ENCODE measurements around the gene SEMA3E.

SEMA3E gene

DNA sequence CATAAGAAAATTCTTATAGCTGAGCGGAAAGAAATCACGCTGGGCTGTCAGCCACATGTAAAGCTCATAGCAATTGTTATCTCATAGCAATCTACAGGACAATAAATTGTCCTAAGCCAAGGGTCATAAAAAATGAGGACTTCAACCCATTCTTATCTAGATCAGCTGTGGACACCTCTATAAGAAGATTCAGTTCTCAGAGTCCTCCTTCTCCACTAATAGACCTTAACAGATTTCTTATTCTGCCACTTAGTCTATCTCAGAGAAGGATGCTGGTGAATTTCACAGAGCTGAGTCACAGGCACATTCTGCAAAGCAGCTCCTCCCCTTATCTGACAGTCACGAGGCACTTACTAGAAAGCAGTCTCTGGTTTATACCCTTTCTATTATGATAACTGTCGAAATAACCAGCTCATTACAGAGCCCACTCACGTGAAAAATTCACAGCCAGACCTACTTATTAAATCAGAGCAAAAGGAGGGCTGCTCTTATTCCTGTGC, 300.9 kb downstream of the SEMA3E start:
- Histone ChIP-seq H3K4me3 (replicated peaks; ENCODE audit: insufficient read depth, low read length) (no peak overlapping the region), H3K27me3 (ENCODE audit: insufficient read depth, poor library complexity, severe bottlenecking) (no peaks in the 10 kb centered on the region), H3K27ac (replicated peaks) (no peak overlapping the region)
- no peak for DNase-seq (ENCODE audit: low read depth in 1 of 2, low spot score in 1 of 2)
- TF ChIP-seq, protein P1, sequence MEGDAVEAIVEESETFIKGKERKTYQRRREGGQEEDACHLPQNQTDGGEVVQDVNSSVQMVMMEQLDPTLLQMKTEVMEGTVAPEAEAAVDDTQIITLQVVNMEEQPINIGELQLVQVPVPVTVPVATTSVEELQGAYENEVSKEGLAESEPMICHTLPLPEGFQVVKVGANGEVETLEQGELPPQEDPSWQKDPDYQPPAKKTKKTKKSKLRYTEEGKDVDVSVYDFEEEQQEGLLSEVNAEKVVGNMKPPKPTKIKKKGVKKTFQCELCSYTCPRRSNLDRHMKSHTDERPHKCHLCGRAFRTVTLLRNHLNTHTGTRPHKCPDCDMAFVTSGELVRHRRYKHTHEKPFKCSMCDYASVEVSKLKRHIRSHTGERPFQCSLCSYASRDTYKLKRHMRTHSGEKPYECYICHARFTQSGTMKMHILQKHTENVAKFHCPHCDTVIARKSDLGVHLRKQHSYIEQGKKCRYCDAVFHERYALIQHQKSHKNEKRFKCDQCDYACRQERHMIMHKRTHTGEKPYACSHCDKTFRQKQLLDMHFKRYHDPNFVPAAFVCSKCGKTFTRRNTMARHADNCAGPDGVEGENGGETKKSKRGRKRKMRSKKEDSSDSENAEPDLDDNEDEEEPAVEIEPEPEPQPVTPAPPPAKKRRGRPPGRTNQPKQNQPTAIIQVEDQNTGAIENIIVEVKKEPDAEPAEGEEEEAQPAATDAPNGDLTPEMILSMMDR (IDR thresholded peaks at IDR 0.05; ENCODE audit: insufficient read depth, low read length) = no peak
- TF ChIP-seq POLR2AphosphoS5 (IDR thresholded peaks at IDR 0.05; ENCODE audit: low read depth) = no peak

GRCh38 chr7:83339907-83340306, 309.0 kb downstream of the SEMA3E start:
- DNase-seq (ENCODE audit: low read depth in 1 of 2, low spot score in 1 of 2) = no peak
- Histone ChIP-seq H3K27me3 (ENCODE audit: insufficient read depth, poor library complexity, severe bottlenecking) (no peaks in the 10 kb centered on the region), H3K27ac (replicated peaks) (no peak overlapping the region), H3K4me3 (replicated peaks; ENCODE audit: insufficient read depth, low read length) (no peak overlapping the region)
- TF ChIP-seq, protein P2, sequence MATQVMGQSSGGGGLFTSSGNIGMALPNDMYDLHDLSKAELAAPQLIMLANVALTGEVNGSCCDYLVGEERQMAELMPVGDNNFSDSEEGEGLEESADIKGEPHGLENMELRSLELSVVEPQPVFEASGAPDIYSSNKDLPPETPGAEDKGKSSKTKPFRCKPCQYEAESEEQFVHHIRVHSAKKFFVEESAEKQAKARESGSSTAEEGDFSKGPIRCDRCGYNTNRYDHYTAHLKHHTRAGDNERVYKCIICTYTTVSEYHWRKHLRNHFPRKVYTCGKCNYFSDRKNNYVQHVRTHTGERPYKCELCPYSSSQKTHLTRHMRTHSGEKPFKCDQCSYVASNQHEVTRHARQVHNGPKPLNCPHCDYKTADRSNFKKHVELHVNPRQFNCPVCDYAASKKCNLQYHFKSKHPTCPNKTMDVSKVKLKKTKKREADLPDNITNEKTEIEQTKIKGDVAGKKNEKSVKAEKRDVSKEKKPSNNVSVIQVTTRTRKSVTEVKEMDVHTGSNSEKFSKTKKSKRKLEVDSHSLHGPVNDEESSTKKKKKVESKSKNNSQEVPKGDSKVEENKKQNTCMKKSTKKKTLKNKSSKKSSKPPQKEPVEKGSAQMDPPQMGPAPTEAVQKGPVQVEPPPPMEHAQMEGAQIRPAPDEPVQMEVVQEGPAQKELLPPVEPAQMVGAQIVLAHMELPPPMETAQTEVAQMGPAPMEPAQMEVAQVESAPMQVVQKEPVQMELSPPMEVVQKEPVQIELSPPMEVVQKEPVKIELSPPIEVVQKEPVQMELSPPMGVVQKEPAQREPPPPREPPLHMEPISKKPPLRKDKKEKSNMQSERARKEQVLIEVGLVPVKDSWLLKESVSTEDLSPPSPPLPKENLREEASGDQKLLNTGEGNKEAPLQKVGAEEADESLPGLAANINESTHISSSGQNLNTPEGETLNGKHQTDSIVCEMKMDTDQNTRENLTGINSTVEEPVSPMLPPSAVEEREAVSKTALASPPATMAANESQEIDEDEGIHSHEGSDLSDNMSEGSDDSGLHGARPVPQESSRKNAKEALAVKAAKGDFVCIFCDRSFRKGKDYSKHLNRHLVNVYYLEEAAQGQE (IDR thresholded peaks at IDR 0.05; ENCODE audit: insufficient replicate concordance, low read depth) = no peak
- no peak for TF ChIP-seq GABPA (IDR thresholded peaks at IDR 0.05; ENCODE audit: low read depth)
- no peak for TF ChIP-seq POLR2AphosphoS5 (IDR thresholded peaks at IDR 0.05; ENCODE audit: low read depth)
- TF ChIP-seq, protein P1 (IDR thresholded peaks at IDR 0.05; ENCODE audit: insufficient read depth, low read length) = no peak
- no peak for TF ChIP-seq SPI1 (IDR thresholded peaks at IDR 0.05; ENCODE audit: borderline replicate concordance, low read depth)

- Histone ChIP-seq H3K27me3 (ENCODE audit: insufficient read depth, poor library complexity, severe bottlenecking) (no peaks in the 10 kb centered on the region), H3K27ac (replicated peaks) (no peak overlapping the region), H3K4me3 (replicated peaks; ENCODE audit: insufficient read depth, low read length) (no peak overlapping the region)
- TF ChIP-seq, protein P1 (IDR thresholded peaks at IDR 0.05; ENCODE audit: insufficient read depth, low read length) = no peak
- no peak for DNase-seq (ENCODE audit: low read depth in 1 of 2, low spot score in 1 of 2)
Measured at GRCh38 chr7:83338277-83338950, 310.5 kb downstream of the SEMA3E start.

GRCh38 chr7:83337050-83337449, 311.9 kb downstream of the SEMA3E start:
- no peaks in the 10 kb centered on the region for H3K27me3 ChIP-seq (ENCODE audit: insufficient read depth, poor library complexity, severe bottlenecking)
- no peak for DNase-seq (ENCODE audit: low read depth in 1 of 2, low spot score in 1 of 2)
- H3K27ac ChIP-seq (replicated peaks) = no peak overlapping the region
- H3K4me3 ChIP-seq (replicated peaks; ENCODE audit: insufficient read depth, low read length) = no peak overlapping the region
- no peak for TF ChIP-seq POLR2AphosphoS5 (IDR thresholded peaks at IDR 0.05; ENCODE audit: low read depth)
- TF ChIP-seq GABPA (IDR thresholded peaks at IDR 0.05; ENCODE audit: low read depth) = no peak
- TF ChIP-seq, protein P2 (IDR thresholded peaks at IDR 0.05; ENCODE audit: insufficient replicate concordance, low read depth) = no peak
- TF ChIP-seq SPI1 (IDR thresholded peaks at IDR 0.05; ENCODE audit: borderline replicate concordance, low read depth) = no peak
- TF ChIP-seq, protein P1 (IDR thresholded peaks at IDR 0.05; ENCODE audit: insufficient read depth, low read length) = no peak
